Ishikawa (cell line): Measurements from ENCODE around the gene RSBN1L.

ENCODE experiments used
- EP300 ChIP-seq: IDR thresholded peaks from 2 replicates; pipeline ENCODE4 v1.6.1; 2012; ENCODE audit warnings: borderline replicate concordance
- RAD21 ChIP-seq: IDR thresholded peaks from 2 replicates; pipeline ENCODE4 v1.6.1; 2012; ENCODE audit warnings: low read depth
- REST ChIP-seq: IDR thresholded peaks from 2 replicates; pipeline ENCODE4 v1.6.1; 2012; ENCODE audit warnings: low read depth, mild to moderate bottlenecking

GRCh38 chr7:77685233-77685632, 11.0 kb upstream of the RSBN1L start:
- no peak for TF ChIP-seq EP300
- no peak for TF ChIP-seq REST
- no peak for TF ChIP-seq RAD21
